Cardiac fibroblast (primary cell): ENCODE data around the gene SC5D.

Experiments used
- DNase-seq, 2 donors: peaks; one replicate each; pipeline versions ENCODE4 v3.0.0 to v3.0.0-alpha.2; 2010; ENCODE audit warnings: low read depth in 2 of 2
- H3K4me3 ChIP-seq, 2 donors: replicated peaks in 1 of 2; 1 replicate in 1 of 2; 2 replicates in 1 of 2; pipeline ENCODE4 v1.5.1; 2011; ENCODE audit warnings: low read depth in 2 of 2, low read length in 2 of 2, mild to moderate bottlenecking in 2 of 2, moderate library complexity in 1 of 2
- TF ChIP-seq, protein P1 (sequence below): IDR thresholded peaks from one replicate; pipeline ENCODE4 v1.5.1; 2011; ENCODE audit warnings: low read depth, mild to moderate bottlenecking, low read length, inconsistent platforms

Gene SC5D, protein sequence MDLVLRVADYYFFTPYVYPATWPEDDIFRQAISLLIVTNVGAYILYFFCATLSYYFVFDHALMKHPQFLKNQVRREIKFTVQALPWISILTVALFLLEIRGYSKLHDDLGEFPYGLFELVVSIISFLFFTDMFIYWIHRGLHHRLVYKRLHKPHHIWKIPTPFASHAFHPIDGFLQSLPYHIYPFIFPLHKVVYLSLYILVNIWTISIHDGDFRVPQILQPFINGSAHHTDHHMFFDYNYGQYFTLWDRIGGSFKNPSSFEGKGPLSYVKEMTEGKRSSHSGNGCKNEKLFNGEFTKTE

DNA sequence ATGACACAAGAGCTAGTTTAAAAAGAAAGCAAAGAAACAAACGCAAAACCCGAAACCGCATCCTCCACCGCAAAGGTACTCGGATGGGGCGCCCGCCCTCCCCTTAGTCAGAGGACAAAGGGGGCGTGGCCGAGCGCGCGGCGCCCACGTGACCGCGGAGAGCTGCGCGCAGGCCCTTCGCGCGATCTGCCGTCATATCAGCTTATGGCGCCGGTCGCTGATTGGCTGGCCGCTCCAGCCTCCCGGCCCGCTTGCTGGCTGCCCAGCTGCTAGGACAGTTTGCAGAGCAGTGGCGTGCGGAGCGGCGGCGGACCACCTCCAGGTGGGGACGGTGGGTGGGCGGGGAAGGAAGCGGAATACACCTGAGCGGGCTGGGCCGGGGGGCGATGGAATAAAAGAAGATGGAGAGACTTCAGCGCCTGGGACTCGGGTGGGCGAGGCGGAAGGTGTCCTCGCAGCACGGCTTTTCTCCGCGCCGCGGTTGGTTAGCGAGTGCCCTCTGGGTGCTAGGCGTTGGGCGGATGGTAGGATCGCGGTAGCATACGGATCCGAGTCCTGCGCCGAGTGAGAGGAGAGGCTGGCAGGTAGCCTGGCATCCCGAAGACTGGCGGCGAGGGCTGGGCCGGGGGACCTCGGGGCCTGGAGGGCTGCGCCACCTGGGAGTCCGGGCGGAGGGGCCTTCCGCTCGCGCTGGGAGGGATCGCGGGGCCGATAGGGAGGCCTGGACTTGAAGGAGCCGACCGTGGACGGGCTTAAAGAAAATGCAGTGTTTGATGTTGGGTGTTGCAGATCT lies at the start of gene SC5D:
Gene SC5D (plus strand): TSS at position 277 of the 793 bp plus-strand sequence. CDS start 10,605 bp downstream, outside the sequence.
- TF ChIP-seq, protein P1, sequence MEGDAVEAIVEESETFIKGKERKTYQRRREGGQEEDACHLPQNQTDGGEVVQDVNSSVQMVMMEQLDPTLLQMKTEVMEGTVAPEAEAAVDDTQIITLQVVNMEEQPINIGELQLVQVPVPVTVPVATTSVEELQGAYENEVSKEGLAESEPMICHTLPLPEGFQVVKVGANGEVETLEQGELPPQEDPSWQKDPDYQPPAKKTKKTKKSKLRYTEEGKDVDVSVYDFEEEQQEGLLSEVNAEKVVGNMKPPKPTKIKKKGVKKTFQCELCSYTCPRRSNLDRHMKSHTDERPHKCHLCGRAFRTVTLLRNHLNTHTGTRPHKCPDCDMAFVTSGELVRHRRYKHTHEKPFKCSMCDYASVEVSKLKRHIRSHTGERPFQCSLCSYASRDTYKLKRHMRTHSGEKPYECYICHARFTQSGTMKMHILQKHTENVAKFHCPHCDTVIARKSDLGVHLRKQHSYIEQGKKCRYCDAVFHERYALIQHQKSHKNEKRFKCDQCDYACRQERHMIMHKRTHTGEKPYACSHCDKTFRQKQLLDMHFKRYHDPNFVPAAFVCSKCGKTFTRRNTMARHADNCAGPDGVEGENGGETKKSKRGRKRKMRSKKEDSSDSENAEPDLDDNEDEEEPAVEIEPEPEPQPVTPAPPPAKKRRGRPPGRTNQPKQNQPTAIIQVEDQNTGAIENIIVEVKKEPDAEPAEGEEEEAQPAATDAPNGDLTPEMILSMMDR, result no peak
- peak; percentile 92 to 95 for DNase-seq

DNA sequence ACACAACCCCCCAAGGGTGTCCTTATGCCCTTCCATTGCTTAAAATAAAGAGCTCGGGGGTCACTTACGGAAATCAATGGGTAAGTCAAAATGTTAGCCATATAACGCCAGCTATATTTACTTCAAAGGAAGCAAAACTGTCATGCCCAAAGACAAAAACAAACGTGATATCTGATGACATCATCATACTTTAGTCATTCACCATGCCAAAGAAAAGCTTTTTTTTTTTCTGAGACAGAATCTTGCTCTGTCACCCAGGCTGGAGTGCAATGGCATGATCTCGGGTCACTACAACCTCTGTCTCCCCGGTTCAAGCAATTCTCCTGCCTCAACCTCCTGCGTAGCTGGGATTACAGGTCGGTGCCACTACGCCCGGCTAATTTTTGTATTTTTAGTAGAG lies 47.7 kb upstream of the SC5D start:
- TF ChIP-seq, protein P1, result no peak
- no peak overlapping the region for H3K4me3 ChIP-seq
- DNase-seq, result peak in 1 of 2 donors; percentile 19

More for the DNA sequence above, at the start of gene SC5D:
- peak within 1 kb of the TSS; percentile 88 to 89 for H3K4me3 ChIP-seq

DNA sequence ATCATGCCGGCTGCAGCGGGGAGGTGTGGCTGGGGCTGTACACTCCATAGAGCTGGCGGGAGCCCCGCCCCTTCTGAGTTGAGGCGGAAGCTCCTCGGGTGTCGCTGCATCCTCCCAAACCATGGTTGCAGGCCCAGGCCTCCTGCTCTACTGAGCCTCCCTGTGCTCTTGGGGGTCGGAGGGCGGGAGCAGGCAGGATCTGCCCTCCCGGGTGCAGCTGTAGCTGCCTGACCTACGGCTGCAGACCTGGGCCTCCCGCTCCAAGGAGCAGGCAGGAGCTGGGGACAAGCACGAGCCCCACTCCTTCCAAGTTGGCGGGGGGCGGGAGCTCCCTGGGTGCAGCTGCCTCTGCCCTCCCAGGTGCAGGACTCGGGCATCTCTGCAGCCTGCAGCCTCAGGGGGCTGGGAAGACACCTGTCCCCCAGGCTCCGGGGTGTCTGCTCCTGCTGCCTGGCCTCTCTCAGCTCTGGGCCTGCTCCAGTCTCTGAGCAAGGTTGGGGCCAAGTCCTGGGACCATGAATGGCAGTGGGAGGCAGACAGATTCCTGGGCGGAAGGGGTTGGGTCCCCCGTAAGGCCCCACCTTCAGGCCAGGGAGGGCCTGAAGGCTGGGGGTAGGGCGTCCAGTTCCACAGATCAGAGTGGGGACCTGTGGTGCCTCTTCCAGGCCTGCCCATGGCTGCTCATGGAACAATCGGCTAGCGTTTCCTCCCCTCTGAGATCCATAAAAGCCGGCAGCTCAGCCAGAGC lies 46.4 kb upstream of the SC5D start:
- no peak for DNase-seq
- TF ChIP-seq, protein P1, result no peak
- H3K4me3 ChIP-seq, result no peak overlapping the region

DNA sequence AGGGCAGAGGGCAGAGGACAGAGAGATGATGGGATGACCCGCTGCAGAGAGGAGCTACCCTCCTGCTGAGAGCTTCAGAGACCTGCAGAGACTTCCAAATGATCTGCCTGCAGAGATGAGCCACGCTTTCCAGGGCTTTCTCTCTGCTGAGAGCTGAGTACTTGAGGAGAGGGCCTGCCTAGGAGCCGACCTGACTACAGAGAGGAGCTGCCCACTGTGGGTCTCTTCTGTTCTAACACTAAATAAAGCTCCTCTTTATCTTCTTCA lies 45.9 kb upstream of the SC5D start:
- H3K4me3 ChIP-seq, result no peak overlapping the region
- TF ChIP-seq, protein P1, result no peak
- DNase-seq, result no peak

DNA sequence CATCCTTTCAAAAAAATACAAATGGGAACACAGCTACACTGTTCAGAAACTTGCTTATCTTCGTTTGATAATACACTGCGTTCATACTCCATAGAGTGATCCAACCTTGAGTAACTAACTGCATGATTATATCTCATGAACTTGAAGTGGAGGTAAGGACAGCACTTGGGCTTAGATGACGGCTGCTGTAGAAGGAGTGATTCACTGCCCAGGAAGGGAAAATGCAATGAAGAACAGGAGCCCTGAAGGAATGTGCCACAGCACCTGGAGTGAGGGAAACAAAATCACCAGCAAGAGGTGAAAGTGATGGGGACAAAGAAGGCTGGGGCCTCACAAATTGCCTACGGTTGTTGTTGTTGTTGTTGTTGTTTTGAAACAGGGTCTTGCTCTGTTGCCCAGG lies 44.1 kb upstream of the SC5D start:
- DNase-seq, result peak in 1 of 2 donors; percentile 13
- TF ChIP-seq, protein P1, result no peak
- no peak overlapping the region for H3K4me3 ChIP-seq

DNA sequence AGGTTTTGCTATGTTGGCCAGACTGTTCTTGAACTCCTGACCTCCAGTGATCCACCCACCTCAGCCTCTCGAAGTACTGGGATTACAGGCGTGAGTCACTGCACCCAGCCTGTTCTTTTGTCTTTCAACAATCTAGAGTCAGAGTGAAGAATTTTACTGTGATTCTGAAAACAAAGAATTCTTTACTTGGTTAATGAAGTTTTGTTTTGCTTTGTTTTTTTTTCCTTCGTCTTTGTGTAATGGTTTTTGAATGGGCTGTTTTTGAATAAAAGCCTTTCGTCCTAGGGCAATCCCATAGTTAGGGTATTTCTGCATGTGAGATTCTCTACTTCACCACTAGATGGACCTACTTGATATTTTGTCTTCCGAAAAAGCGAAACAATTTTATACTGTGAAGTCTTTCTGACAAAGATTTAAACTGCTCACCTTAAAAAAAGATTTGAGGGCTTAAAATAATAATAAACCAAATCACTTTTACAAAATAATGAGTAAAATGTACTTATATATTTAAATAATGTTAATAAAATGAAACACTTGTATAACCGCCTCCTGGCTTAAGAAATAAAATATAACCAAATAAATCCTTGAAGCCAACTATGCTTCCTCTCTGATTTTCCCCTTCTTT lies 43.4 kb upstream of the SC5D start:
- TF ChIP-seq, protein P1, result peak; percentile 79
- DNase-seq, result peak; percentile 63 to 68
- no peak overlapping the region for H3K4me3 ChIP-seq
